Neuronal stem cell (in vitro differentiated cells): ENCODE data around the gene BTG3.

Experiments used
- DNase-seq: peaks from one replicate; pipeline ENCODE4 v3.0.0-alpha.2; 2013; ENCODE audit warnings: low spot score
- H2AFZ ChIP-seq: one replicate; pipeline ENCODE4 v1.6.1; 2013; ENCODE audit warnings: mild to moderate bottlenecking, low read length, inconsistent platforms
- H2AK5ac ChIP-seq: 2 replicates; pipeline ENCODE4 v1.6.1; 2013; ENCODE audit warnings: low read depth, mild to moderate bottlenecking, inconsistent platforms, low read length, moderate library complexity, mixed read lengths
- H2BK120ac ChIP-seq: 2 replicates; pipeline ENCODE4 v1.6.1; 2013; ENCODE audit warnings: low read depth, mild to moderate bottlenecking, inconsistent platforms, low read length, moderate library complexity, mixed read lengths
- H2BK12ac ChIP-seq: one replicate; pipeline ENCODE4 v1.6.1; 2013; ENCODE audit warnings: low read length, inconsistent platforms
- H2BK15ac ChIP-seq: 2 replicates; pipeline ENCODE4 v1.6.1; 2013; ENCODE audit warnings: mild to moderate bottlenecking, low read length, inconsistent platforms, mixed read lengths
- H2BK5ac ChIP-seq: one replicate; pipeline ENCODE4 v1.6.1; 2013; ENCODE audit warnings: inconsistent platforms, mild to moderate bottlenecking, low read length, moderate library complexity
- H3K14ac ChIP-seq: one replicate; pipeline ENCODE4 v1.6.1; 2013; ENCODE audit warnings: low read length, inconsistent platforms
- H3K18ac ChIP-seq: 2 replicates; pipeline ENCODE4 v1.6.1; 2013; ENCODE audit warnings: low read length, inconsistent platforms
- H3K23ac ChIP-seq: 2 replicates; pipeline ENCODE4 v1.6.1; 2013; ENCODE audit warnings: low read depth, mild to moderate bottlenecking, mixed read lengths, low read length, inconsistent platforms; ENCODE audit not compliant: poor library complexity
- H3K27ac ChIP-seq: replicated peaks from 3 replicates; pipeline ENCODE4 v1.5.1; 2013; ENCODE audit warnings: low read length, inconsistent platforms
- H3K27me3 ChIP-seq, 3 experiments: 2 replicates each; pipeline ENCODE4 v1.6.1; 2013; ENCODE audit warnings: low read length in 3 of 3, mild to moderate bottlenecking in 2 of 3, inconsistent platforms in 1 of 3, low read depth in 1 of 3, mixed read lengths in 1 of 3, moderate library complexity in 1 of 3; ENCODE audit not compliant: control insufficient read depth in 3 of 3, insufficient read depth in 3 of 3
- H3K36me3 ChIP-seq, 2 donors: replicated peaks in 1 of 2; 2 replicates each; pipeline ENCODE4 v1.6.1; 2013; ENCODE audit warnings: low read length in 2 of 2; ENCODE audit not compliant: control insufficient read depth in 2 of 2, insufficient read depth in 2 of 2
- H3K4ac ChIP-seq: 2 replicates; pipeline ENCODE4 v1.6.1; 2013; ENCODE audit warnings: inconsistent platforms, mild to moderate bottlenecking, low read length, moderate library complexity
- H3K4me1 ChIP-seq, 2 donors: 1 replicate in 1 of 2; 2 replicates in 1 of 2; pipeline ENCODE4 v1.6.1; 2013; ENCODE audit warnings: low read length in 2 of 2, low read depth in 1 of 2; ENCODE audit not compliant: control insufficient read depth in 2 of 2, insufficient read depth in 1 of 2
- H3K4me2 ChIP-seq: one replicate; pipeline ENCODE4 v1.6.1; 2013; ENCODE audit warnings: mild to moderate bottlenecking, low read length, inconsistent platforms; ENCODE audit not compliant: insufficient read depth, poor library complexity, severe bottlenecking
- H3K4me3 ChIP-seq, 2 donors: 2 replicates each; pipeline ENCODE4 v1.5.1; 2013; ENCODE audit warnings: low read length in 2 of 2, mild to moderate bottlenecking in 2 of 2, inconsistent platforms in 1 of 2, moderate library complexity in 1 of 2
- H3K79me1 ChIP-seq: one replicate; pipeline ENCODE4 v1.6.1; 2013; ENCODE audit warnings: low read depth, mild to moderate bottlenecking, inconsistent platforms, low read length, moderate library complexity
- H3K9ac ChIP-seq: one replicate; pipeline ENCODE4 v1.6.1; 2013; ENCODE audit warnings: mild to moderate bottlenecking, low read depth, low read length, inconsistent platforms; ENCODE audit not compliant: poor library complexity
- H3K9me3 ChIP-seq, 2 donors: replicated peaks in 1 of 2; 2 replicates each; pipeline versions ENCODE3 to v1.6.1; 2013; ENCODE audit warnings: low read length in 2 of 2, mild to moderate bottlenecking in 2 of 2, inconsistent platforms in 1 of 2, low read depth in 1 of 2, mixed read lengths in 1 of 2, moderate library complexity in 1 of 2; ENCODE audit not compliant: control insufficient read depth in 2 of 2, insufficient read depth in 1 of 2
- H4K8ac ChIP-seq: one replicate; pipeline ENCODE4 v1.6.1; 2013; ENCODE audit warnings: low read depth, mild to moderate bottlenecking, inconsistent platforms, low read length, moderate library complexity
- H4K91ac ChIP-seq: one replicate; pipeline ENCODE4 v1.6.1; 2013; ENCODE audit warnings: low read length, low read depth, mild to moderate bottlenecking, inconsistent platforms; ENCODE audit not compliant: poor library complexity
- WGBS, 2 donors: extraction: QIAGEN DNeasy Blood & Tissue Kit; methylation state at CpG; one replicate each; pipeline ENCODE4 v1.1.7; 2013; ENCODE audit warnings: missing lambda C conversion rate in 2 of 2, mixed read lengths in 1 of 2; ENCODE audit not compliant: insufficient read length in 2 of 2, insufficient replicate concordance in 1 of 2; ENCODE audit errors: extremely low coverage in 2 of 2; 5-methylcytosine and 5-hydroxymethylcytosine counted together

BTG3 gene

GRCh38 chr21:17552410-17552809, 60.3 kb downstream of the BTG3 start:
- Histone ChIP-seq H2BK120ac (no peak overlapping the region), H3K27ac (no peak overlapping the region), H3K79me1 (peaks cover 3% of the 10 kb centered on the region), H3K36me3 (peaks cover 15 to 89% of the 10 kb centered on the region in 2 donors), H3K23ac (no peak overlapping the region), H2BK5ac (no peak overlapping the region), H3K4ac (no peak overlapping the region), H3K9ac (no peak overlapping the region), H2AFZ (no peak overlapping the region), H4K91ac (no peak overlapping the region), H3K27me3 (no peaks in the 10 kb centered on the region), H3K18ac (no peak overlapping the region), H4K8ac (no peak overlapping the region), H3K14ac (no peak overlapping the region), H3K4me1 (no peaks in the 10 kb centered on the region), H2BK12ac (no peak overlapping the region), H2BK15ac (no peak overlapping the region), H3K4me2 (no peak overlapping the region), H3K9me3 (no peaks in the 10 kb centered on the region), H2AK5ac (no peak overlapping the region), H3K4me3 (no peak overlapping the region)
- DNase-seq: no peak

GRCh38 chr21:17550671-17551308, 61.9 kb downstream of the BTG3 start:
- Histone ChIP-seq H3K27ac (no peak overlapping the region), H4K91ac (no peak overlapping the region), H3K79me1 (peaks cover 3% of the 10 kb centered on the region), H2BK5ac (no peak overlapping the region), H3K36me3 (peaks cover 15 to 86% of the 10 kb centered on the region in 2 donors), H2BK12ac (no peak overlapping the region), H3K23ac (no peak overlapping the region), H4K8ac (no peak overlapping the region), H3K4me2 (no peak overlapping the region), H3K4ac (no peak overlapping the region), H2AFZ (no peak overlapping the region), H3K9me3 (no peaks in the 10 kb centered on the region), H3K4me3 (no peak overlapping the region), H3K14ac (no peak overlapping the region), H3K9ac (no peak overlapping the region), H3K18ac (no peak overlapping the region), H3K4me1 (no peaks in the 10 kb centered on the region), H2BK120ac (no peak overlapping the region), H3K27me3 (no peaks in the 10 kb centered on the region), H2BK15ac (no peak overlapping the region), H2AK5ac (no peak overlapping the region)
- no peak for DNase-seq
- no CpG with 5 or more reads among the region's 5 CpGs for WGBS, 2 donors

GRCh38 chr21:17548262-17548661, 64.4 kb downstream of the BTG3 start:
- Histone ChIP-seq H4K8ac (no peak overlapping the region), H3K79me1 (no peaks in the 10 kb centered on the region), H3K9me3 (no peaks in the 10 kb centered on the region), H3K36me3 (peaks cover 15 to 70% of the 10 kb centered on the region in 2 donors), H3K27me3 (no peaks in the 10 kb centered on the region), H3K4me2 (no peak overlapping the region), H3K14ac (no peak overlapping the region), H3K27ac (no peak overlapping the region), H3K9ac (no peak overlapping the region), H3K23ac (no peak overlapping the region), H2BK120ac (no peak overlapping the region), H2AK5ac (no peak overlapping the region), H4K91ac (no peak overlapping the region), H2BK15ac (no peak overlapping the region), H2BK12ac (no peak overlapping the region), H3K4ac (no peak overlapping the region), H2AFZ (no peak overlapping the region), H2BK5ac (no peak overlapping the region), H3K4me1 (no peaks in the 10 kb centered on the region), H3K18ac (no peak overlapping the region), H3K4me3 (peak overlapping the region in 1 of 2 donors; percentile 38)
- no peak for DNase-seq
- WGBS, 2 donors: no CpG with 5 or more reads among the region's 7 CpGs

GRCh38 chr21:17545007-17545406, 67.7 kb downstream of the BTG3 start:
- H3K27ac ChIP-seq: no peak overlapping the region

More at GRCh38 chr21:17545007-17545406, 67.7 kb downstream of the BTG3 start:
- no peak overlapping the region for H3K4me2 ChIP-seq
- H3K27me3 ChIP-seq: no peaks in the 10 kb centered on the region
- H3K9ac ChIP-seq: no peak overlapping the region
- no peak overlapping the region for H4K91ac ChIP-seq
- H3K4me3 ChIP-seq: no peak overlapping the region
- no peak overlapping the region for H4K8ac ChIP-seq
- H3K14ac ChIP-seq: no peak overlapping the region
- WGBS, 2 donors: no CpG with 5 or more reads among the region's 1 CpG
- no peak overlapping the region for H2AFZ ChIP-seq
- H3K23ac ChIP-seq: no peak overlapping the region
- no peak overlapping the region for H3K18ac ChIP-seq
- H3K4me1 ChIP-seq: peaks cover 0 to 2% of the 10 kb centered on the region in 2 donors
- DNase-seq: no peak
- H3K4ac ChIP-seq: no peak overlapping the region
- H2AK5ac ChIP-seq: no peak overlapping the region
- H3K36me3 ChIP-seq: peaks cover 12 to 38% of the 10 kb centered on the region in 2 donors
- H2BK120ac ChIP-seq: no peak overlapping the region
- no peak overlapping the region for H2BK12ac ChIP-seq
- no peak overlapping the region for H2BK5ac ChIP-seq
- H3K9me3 ChIP-seq: peaks cover under 1% of the 10 kb centered on the region in 2 donors
- no peak overlapping the region for H2BK15ac ChIP-seq
- no peaks in the 10 kb centered on the region for H3K79me1 ChIP-seq
